Measurements from ENCODE around the gene KCTD16.

- TF ChIP-seq CTCF (IDR thresholded peaks at IDR 0.05) (no peak), POLR2A (IDR thresholded peaks at IDR 0.05) (no peak)
These were observed 137.1 kb downstream of the KCTD16 start for GRCh38 chr5:144307736-144308135.

All from prostate gland (tissue), 2 donors.